SK-N-SH (cell line): ENCODE data around the gene HSPG2. TPM values are rescaled to one million over a fixed set of nuclear protein-coding genes. Genes with fewer than 3 reads are reported as not detected.

Experiments used
- CTCF ChIA-PET: fragments of 300-600, 350-600 bp; formaldehyde crosslinking; extraction: SDS; loops from one replicate; lab custom pipeline; 2021; lab: Yijun Ruan, JAX
- POLR2A ChIA-PET: fragments of 350-600 bp; sonication (Branson Sonifier 250); formaldehyde crosslinking; extraction: SDS; loops from one replicate; lab custom pipeline; 2020; ENCODE audit warnings: antibody characterized with exemption, inconsistent platforms; lab: Yijun Ruan, JAX
- DNase-seq: peaks from one replicate; pipeline ENCODE4 v3.0.0; 2012
- H2AFZ ChIP-seq: fragments of 200-600 bp; sonication (generic); 2 replicates; pipeline ENCODE4 v1.8.1; 2016; ENCODE audit warnings: antibody characterized with exemption, mild to moderate bottlenecking, low read depth
- H3F3A ChIP-seq: fragments of 200-600 bp; sonication (generic); replicated peaks from 2 replicates; pipeline ENCODE3; 2016; ENCODE audit warnings: antibody characterized with exemption, mild to moderate bottlenecking; ENCODE audit not compliant: insufficient read depth
- H3K27ac ChIP-seq, 2 experiments: fragments of 200-500 bp in 1 of 2; fragments of 200-600 bp in 1 of 2; sonication (Bioruptor generic) in 1 of 2; sonication (generic), shearing (Covaris generic) in 1 of 2; 2 replicates each; pipeline versions ENCODE4 v1.5.1 to v1.6.1; 2014 to 2016; ENCODE audit warnings: low read depth in 2 of 2, inconsistent platforms in 1 of 2, low read length in 1 of 2, mild to moderate bottlenecking in 1 of 2, mixed read lengths in 1 of 2
- H3K27me3 ChIP-seq: fragments of 200-600 bp; sonication (generic), shearing (Covaris generic); 2 replicates; pipeline ENCODE4 v1.6.1; 2016; ENCODE audit warnings: mixed run types; ENCODE audit not compliant: insufficient read depth
- H3K36me3 ChIP-seq, 2 experiments: fragments of 200-500 bp in 1 of 2; fragments of 200-600 bp in 1 of 2; sonication (Bioruptor generic) in 1 of 2; sonication (generic) in 1 of 2; replicated peaks in 1 of 2; 2 replicates each; pipeline versions ENCODE3 to v1.5.1; 2014 to 2016; ENCODE audit warnings: low read length in 1 of 2, mild to moderate bottlenecking in 1 of 2; ENCODE audit not compliant: insufficient read depth in 2 of 2, control insufficient read depth in 1 of 2
- H3K4me1 ChIP-seq, 2 experiments: fragments of 200-500 bp in 1 of 2; fragments of 200-600 bp in 1 of 2; sonication (Bioruptor generic) in 1 of 2; sonication (generic), shearing (Covaris generic) in 1 of 2; 2 replicates each; pipeline versions ENCODE4 v1.5.1 to v1.6.1; 2014 to 2016; ENCODE audit warnings: low read depth in 1 of 2, low read length in 1 of 2, mixed run types in 1 of 2; ENCODE audit not compliant: insufficient read depth in 2 of 2, control insufficient read depth in 1 of 2
- H3K4me2 ChIP-seq: fragments of 200-600 bp; sonication (generic), shearing (Covaris generic); 2 replicates; pipeline ENCODE4 v1.6.1; 2017; ENCODE audit warnings: mixed run types
- H3K4me3 ChIP-seq, 2 experiments: fragments of 200-500 bp in 1 of 2; fragments of 200-600 bp in 1 of 2; sonication (Bioruptor generic) in 1 of 2; sonication (generic), shearing (Covaris generic) in 1 of 2; 2 replicates each; pipeline versions ENCODE4 v1.5.1 to v1.8.1; 2014 to 2016; ENCODE audit warnings: low read depth in 2 of 2, inconsistent platforms in 1 of 2, low read length in 1 of 2, mild to moderate bottlenecking in 1 of 2, mixed read lengths in 1 of 2, moderate library complexity in 1 of 2
- H3K79me2 ChIP-seq: fragments of 200-600 bp; sonication (generic); 2 replicates; pipeline ENCODE4 v1.8.1; 2017; ENCODE audit warnings: mild to moderate bottlenecking; ENCODE audit not compliant: insufficient read depth
- H3K9ac ChIP-seq: fragments of 200-600 bp; sonication (generic); 2 replicates; pipeline ENCODE4 v1.6.1; 2017; ENCODE audit warnings: mixed run types
- H3K9me2 ChIP-seq: fragments of 200-600 bp; sonication (generic); 2 replicates; pipeline ENCODE4 v1.6.1; 2017; ENCODE audit warnings: mixed run types
- H3K9me3 ChIP-seq: fragments of 200-600 bp; sonication (generic); 2 replicates; pipeline ENCODE4 v1.6.1; 2017; ENCODE audit warnings: mixed run types, mild to moderate bottlenecking, moderate library complexity
- H4K20me1 ChIP-seq: fragments of 200-600 bp; sonication (generic); 2 replicates; pipeline ENCODE4 v1.6.1; 2017; ENCODE audit warnings: mild to moderate bottlenecking, mixed run types; ENCODE audit not compliant: insufficient read depth
- ELF1 ChIP-seq: IDR thresholded peaks from 2 replicates; pipeline ENCODE4 v1.4.0; 2012
- EP300 ChIP-seq, 2 experiments: IDR thresholded peaks; 2 replicates each; pipeline versions ENCODE4 v1.4.0 to v1.6.1; 2012; ENCODE audit warnings: borderline replicate concordance in 1 of 2, low read depth in 1 of 2, low read length in 1 of 2
- FOSL2 ChIP-seq: IDR thresholded peaks from 2 replicates; pipeline ENCODE4 v1.4.0; 2012; ENCODE audit warnings: low read depth, mild to moderate bottlenecking, moderate library complexity, borderline replicate concordance
- FOXJ3 ChIP-seq: sonication (generic); formaldehyde crosslinking; IDR thresholded peaks from 2 replicates; pipeline ENCODE4 v1.5.1; 2020; ENCODE audit warnings: mild to moderate bottlenecking, missing genetic modification reagents
- FOXM1 ChIP-seq: IDR thresholded peaks from 2 replicates; pipeline ENCODE4 v1.4.0; 2012; ENCODE audit warnings: low read depth, mild to moderate bottlenecking
- GABPA ChIP-seq: IDR thresholded peaks from 2 replicates; pipeline ENCODE4 v1.4.0; 2012; ENCODE audit warnings: low read depth, mild to moderate bottlenecking
- MEF2A ChIP-seq: IDR thresholded peaks from 2 replicates; pipeline ENCODE4 v1.4.0; 2012; ENCODE audit warnings: low read depth, borderline replicate concordance
- MXI1 ChIP-seq: IDR thresholded peaks from 2 replicates; pipeline ENCODE4 v1.6.1; 2012; ENCODE audit warnings: mild to moderate bottlenecking, low read depth, low read length, improper control_type of control experiment
- NFIC ChIP-seq: IDR thresholded peaks from 2 replicates; pipeline ENCODE4 v1.4.0; 2012; ENCODE audit warnings: borderline replicate concordance
- NRF1 ChIP-seq: IDR thresholded peaks from 2 replicates; pipeline ENCODE4 v1.6.1; 2012; ENCODE audit warnings: low read depth, mild to moderate bottlenecking, low read length
- POLR2AphosphoS5 ChIP-seq: IDR thresholded peaks from 2 replicates; pipeline ENCODE4 v1.6.1; 2012; ENCODE audit warnings: low read depth, low read length
- RCOR1 ChIP-seq: fragments of 150-350 bp; IDR thresholded peaks from 2 replicates; pipeline ENCODE4 v1.6.1; 2017; ENCODE audit warnings: antibody characterized with exemption, low read length
- RXRA ChIP-seq: IDR thresholded peaks from 2 replicates; pipeline ENCODE4 v1.4.0; 2012; ENCODE audit warnings: low read depth, mild to moderate bottlenecking, borderline replicate concordance
- TAF1 ChIP-seq: IDR thresholded peaks from 2 replicates; pipeline ENCODE4 v1.6.1; 2012; ENCODE audit warnings: low read depth, mild to moderate bottlenecking, low read length, moderate library complexity, borderline replicate concordance
- YY1 ChIP-seq: IDR thresholded peaks from 2 replicates; pipeline ENCODE4 v1.4.0; 2012; ENCODE audit warnings: low read depth, mild to moderate bottlenecking
- WGBS: methylation state at CpG from one replicate; pipeline ENCODE4 v1.1.6; 2017; ENCODE audit warnings: low lambda C conversion rate; 5-methylcytosine and 5-hydroxymethylcytosine counted together
- polyA plus RNA-seq, 3 experiments: library from polyadenylated mRNA; depleted of rRNA; stranded (reverse); fragments of >200 nt; gene quantifications; 2 replicates each; pipeline ENCODE4 v1.2.3, GENCODE V29; 2012
- TF ChIP-seq, protein P1 (sequence below): fragments of 200-600 bp; sonication (generic); IDR thresholded peaks from 2 replicates; pipeline ENCODE4 v1.6.1; 2017; ENCODE audit warnings: antibody characterized with exemption, mild to moderate bottlenecking, moderate library complexity
- TF ChIP-seq, protein P2 (sequence below): fragments of 150-350 bp; IDR thresholded peaks from 2 replicates; pipeline ENCODE4 v1.6.1; 2016; ENCODE audit warnings: mild to moderate bottlenecking, low read depth, low read length
- TF ChIP-seq, protein P3 (sequence below): IDR thresholded peaks from 2 replicates; pipeline ENCODE4 v1.4.0; 2012; ENCODE audit warnings: low read depth, borderline replicate concordance
- TF ChIP-seq, protein P4 (sequence below): IDR thresholded peaks from 2 replicates; pipeline ENCODE4 v1.4.0; 2012; ENCODE audit warnings: low read depth

The HSPG2 gene
- polyA plus RNA-seq, 1 of the 3 experiments (the other 2 are of a cell fraction) = 28.9 TPM

DNA sequence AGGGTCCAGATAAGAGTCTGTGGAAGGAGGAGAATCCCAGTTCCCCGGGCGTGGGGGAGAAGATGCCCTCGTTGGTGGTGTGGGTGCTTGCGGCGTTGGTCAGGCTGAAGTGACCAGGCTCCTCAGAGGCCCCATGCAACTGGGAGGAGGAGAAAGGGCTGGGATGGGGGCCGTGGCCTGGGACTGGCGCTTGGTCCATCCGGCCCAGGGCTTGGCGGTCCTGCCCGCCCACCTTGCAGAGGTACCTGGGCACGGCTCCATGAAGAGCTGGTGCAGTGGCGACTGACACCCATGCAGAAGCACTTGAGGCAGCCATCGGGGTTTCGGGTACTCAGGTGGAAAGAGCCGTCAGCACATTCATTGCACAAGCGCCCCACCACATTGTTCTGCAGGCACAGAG lies 60.8 kb downstream of the HSPG2 start:
- no peak for TF ChIP-seq RXRA
- no peak for TF ChIP-seq FOXJ3 (CRISPR knock-in tag)
- TF ChIP-seq, protein P1, sequence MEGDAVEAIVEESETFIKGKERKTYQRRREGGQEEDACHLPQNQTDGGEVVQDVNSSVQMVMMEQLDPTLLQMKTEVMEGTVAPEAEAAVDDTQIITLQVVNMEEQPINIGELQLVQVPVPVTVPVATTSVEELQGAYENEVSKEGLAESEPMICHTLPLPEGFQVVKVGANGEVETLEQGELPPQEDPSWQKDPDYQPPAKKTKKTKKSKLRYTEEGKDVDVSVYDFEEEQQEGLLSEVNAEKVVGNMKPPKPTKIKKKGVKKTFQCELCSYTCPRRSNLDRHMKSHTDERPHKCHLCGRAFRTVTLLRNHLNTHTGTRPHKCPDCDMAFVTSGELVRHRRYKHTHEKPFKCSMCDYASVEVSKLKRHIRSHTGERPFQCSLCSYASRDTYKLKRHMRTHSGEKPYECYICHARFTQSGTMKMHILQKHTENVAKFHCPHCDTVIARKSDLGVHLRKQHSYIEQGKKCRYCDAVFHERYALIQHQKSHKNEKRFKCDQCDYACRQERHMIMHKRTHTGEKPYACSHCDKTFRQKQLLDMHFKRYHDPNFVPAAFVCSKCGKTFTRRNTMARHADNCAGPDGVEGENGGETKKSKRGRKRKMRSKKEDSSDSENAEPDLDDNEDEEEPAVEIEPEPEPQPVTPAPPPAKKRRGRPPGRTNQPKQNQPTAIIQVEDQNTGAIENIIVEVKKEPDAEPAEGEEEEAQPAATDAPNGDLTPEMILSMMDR = no peak
- no peak for TF ChIP-seq FOSL2
- Histone ChIP-seq H3K4me3 (no peak overlapping the region), H4K20me1 (no peaks in the 10 kb centered on the region), H3K79me2 (no peaks in the 10 kb centered on the region), H3K9ac (no peak overlapping the region), H3K4me2 (no peak overlapping the region), H3K9me2 (no peaks in the 10 kb centered on the region), H3K27ac (no peak overlapping the region), H3K36me3 (peaks cover 0 to 47% of the 10 kb centered on the region in 2 experiments), H3K27me3 (no peaks in the 10 kb centered on the region), H2AFZ (no peak overlapping the region), H3F3A (no peaks in the 10 kb centered on the region), H3K9me3 (no peaks in the 10 kb centered on the region), H3K4me1 (peaks cover 0 to 5% of the 10 kb centered on the region in 2 experiments; a peak in 1 of 4 replicates)
- no peak for DNase-seq
- WGBS = 94% methylated on average over 5 of the region's 16 CpGs
- ChIA-PET CTCF (no interaction called here), POLR2A (no interaction called here)

DNA sequence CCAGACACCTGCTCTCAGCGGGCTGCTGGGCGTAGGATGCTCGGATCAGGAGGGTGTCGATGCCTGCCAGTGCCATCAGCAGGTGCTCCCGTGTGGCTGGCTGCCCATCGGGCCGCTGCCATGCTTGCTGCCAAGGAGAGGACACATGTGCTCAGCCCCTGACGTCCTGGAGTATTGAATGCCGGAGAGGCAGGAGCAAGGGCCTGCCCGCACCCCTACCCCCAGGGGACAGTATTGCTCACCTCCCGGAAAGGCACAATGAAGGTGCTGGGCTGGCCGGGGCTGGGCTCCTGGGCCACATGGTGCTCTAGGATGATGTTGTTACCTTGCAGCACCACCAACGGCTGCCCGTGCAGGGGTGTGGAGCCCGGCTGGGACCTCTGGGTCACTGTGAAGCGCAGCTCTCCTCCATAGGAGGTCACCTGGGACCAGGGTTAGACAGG lies 61.5 kb downstream of the HSPG2 start:
- H3K36me3 ChIP-seq = peaks cover 0 to 46% of the 10 kb centered on the region in 2 experiments
- no peaks in the 10 kb centered on the region for H3K79me2 ChIP-seq
- no peak overlapping the region for H3K9ac ChIP-seq
- CTCF ChIA-PET = no interaction called here
- no peak overlapping the region for H3K27ac ChIP-seq
- H3K9me3 ChIP-seq = no peaks in the 10 kb centered on the region
- H4K20me1 ChIP-seq = no peaks in the 10 kb centered on the region
- no peak overlapping the region for H3K4me2 ChIP-seq
- H3F3A ChIP-seq = no peaks in the 10 kb centered on the region
- 92% methylated on average over 2 of the region's 16 CpGs for WGBS
- no peaks in the 10 kb centered on the region for H3K9me2 ChIP-seq
- H3K4me3 ChIP-seq = no peak overlapping the region
- H3K27me3 ChIP-seq = no peaks in the 10 kb centered on the region
- POLR2A ChIA-PET = no interaction called here
- H2AFZ ChIP-seq = no peak overlapping the region
- peaks cover 0 to 6% of the 10 kb centered on the region in 2 experiments; a peak in 1 of 4 replicates for H3K4me1 ChIP-seq
- DNase-seq = no peak
- TF ChIP-seq FOXM1 = no peak
- no peak for TF ChIP-seq POLR2AphosphoS5
- no peak for TF ChIP-seq YY1
- TF ChIP-seq GABPA = no peak
- TF ChIP-seq MEF2A = no peak
- TF ChIP-seq, protein P2, sequence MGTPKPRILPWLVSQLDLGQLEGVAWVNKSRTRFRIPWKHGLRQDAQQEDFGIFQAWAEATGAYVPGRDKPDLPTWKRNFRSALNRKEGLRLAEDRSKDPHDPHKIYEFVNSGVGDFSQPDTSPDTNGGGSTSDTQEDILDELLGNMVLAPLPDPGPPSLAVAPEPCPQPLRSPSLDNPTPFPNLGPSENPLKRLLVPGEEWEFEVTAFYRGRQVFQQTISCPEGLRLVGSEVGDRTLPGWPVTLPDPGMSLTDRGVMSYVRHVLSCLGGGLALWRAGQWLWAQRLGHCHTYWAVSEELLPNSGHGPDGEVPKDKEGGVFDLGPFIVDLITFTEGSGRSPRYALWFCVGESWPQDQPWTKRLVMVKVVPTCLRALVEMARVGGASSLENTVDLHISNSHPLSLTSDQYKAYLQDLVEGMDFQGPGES = no peak
- TF ChIP-seq, protein P3, sequence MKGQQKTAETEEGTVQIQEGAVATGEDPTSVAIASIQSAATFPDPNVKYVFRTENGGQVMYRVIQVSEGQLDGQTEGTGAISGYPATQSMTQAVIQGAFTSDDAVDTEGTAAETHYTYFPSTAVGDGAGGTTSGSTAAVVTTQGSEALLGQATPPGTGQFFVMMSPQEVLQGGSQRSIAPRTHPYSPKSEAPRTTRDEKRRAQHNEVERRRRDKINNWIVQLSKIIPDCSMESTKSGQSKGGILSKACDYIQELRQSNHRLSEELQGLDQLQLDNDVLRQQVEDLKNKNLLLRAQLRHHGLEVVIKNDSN = no peak
- no peak for TF ChIP-seq FOSL2
- no peak for TF ChIP-seq NFIC
- TF ChIP-seq MXI1 = no peak
- no peak for TF ChIP-seq NRF1
- no peak for TF ChIP-seq EP300 (IDR thresholded peaks at IDR 0.05; ENCODE audit: borderline replicate concordance in 1 of 2, low read depth in 1 of 2, low read length in 1 of 2)
- TF ChIP-seq FOXJ3 (CRISPR knock-in tag) = no peak
- TF ChIP-seq ELF1 = no peak
- TF ChIP-seq, protein P4, sequence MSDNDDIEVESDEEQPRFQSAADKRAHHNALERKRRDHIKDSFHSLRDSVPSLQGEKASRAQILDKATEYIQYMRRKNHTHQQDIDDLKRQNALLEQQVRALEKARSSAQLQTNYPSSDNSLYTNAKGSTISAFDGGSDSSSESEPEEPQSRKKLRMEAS = no peak
- TF ChIP-seq TAF1 = no peak
- no peak for TF ChIP-seq RCOR1
- TF ChIP-seq, protein P1 = no peak
- TF ChIP-seq, all 33 proteins: peak for 0
